Liver (tissue), 3 donors: ENCODE results near the gene MYO10.

Experiments
- EGR1 ChIP-seq, 2 donors: IDR thresholded peaks; 2 replicates each; pipeline ENCODE4 v1.6.1; 2016 to 2018; ENCODE audit warnings: antibody characterized with exemption in 2 of 2, low read depth in 2 of 2
- FOXA1 ChIP-seq: IDR thresholded peaks from 2 replicates; pipeline ENCODE4 v1.6.1; 2016; ENCODE audit warnings: antibody characterized with exemption
- GABPA ChIP-seq, 2 donors: IDR thresholded peaks in 1 of 2; conservative IDR thresholded peaks in 1 of 2; 2 replicates each; pipeline ENCODE4 v1.6.1; 2016; ENCODE audit warnings: antibody characterized with exemption in 2 of 2, mild to moderate bottlenecking in 1 of 2, moderate library complexity in 1 of 2
- HNF4G ChIP-seq: IDR thresholded peaks from 2 replicates; pipeline ENCODE4 v1.6.1; 2016; ENCODE audit warnings: antibody characterized with exemption
- RAD21 ChIP-seq, 2 donors: IDR thresholded peaks; 2 replicates each; pipeline ENCODE4 v1.6.1; 2016; ENCODE audit warnings: antibody characterized with exemption in 2 of 2, mild to moderate bottlenecking in 2 of 2
- RXRA ChIP-seq, 2 donors: IDR thresholded peaks; 2 replicates each; pipeline ENCODE4 v1.6.1; 2017 to 2018; ENCODE audit warnings: antibody characterized with exemption in 2 of 2, mild to moderate bottlenecking in 1 of 2
- SP1 ChIP-seq: IDR thresholded peaks from 2 replicates; pipeline ENCODE4 v1.6.1; 2018; ENCODE audit warnings: antibody characterized with exemption, mild to moderate bottlenecking
- TAF1 ChIP-seq: conservative IDR thresholded peaks from 2 replicates; pipeline ENCODE4 v1.6.1; 2016; ENCODE audit warnings: antibody characterized with exemption, mild to moderate bottlenecking
- YY1 ChIP-seq: IDR thresholded peaks from 2 replicates; pipeline ENCODE4 v1.6.1; 2016; ENCODE audit warnings: antibody characterized with exemption, mild to moderate bottlenecking
- TF ChIP-seq, protein P1 (sequence below): fragments of 150-350 bp; IDR thresholded peaks from 2 replicates; pipeline ENCODE4 v1.5.1; 2017; ENCODE audit warnings: improper control_type of control experiment, low read depth, low read length; ENCODE audit not compliant: missing input control
- TF ChIP-seq, protein P2 (sequence below): IDR thresholded peaks from 2 replicates; pipeline ENCODE4 v1.6.1; 2016; ENCODE audit warnings: antibody characterized with exemption
- TF ChIP-seq, protein P3 (sequence below): IDR thresholded peaks from 2 replicates; pipeline ENCODE4 v1.6.1; 2016; ENCODE audit warnings: antibody characterized with exemption
- TF ChIP-seq, protein P4 (sequence below): IDR thresholded peaks from 2 replicates; pipeline ENCODE4 v1.6.1; 2016; ENCODE audit warnings: antibody characterized with exemption
- donor health status: healthy.
- donor health status: healthy.

DNA sequence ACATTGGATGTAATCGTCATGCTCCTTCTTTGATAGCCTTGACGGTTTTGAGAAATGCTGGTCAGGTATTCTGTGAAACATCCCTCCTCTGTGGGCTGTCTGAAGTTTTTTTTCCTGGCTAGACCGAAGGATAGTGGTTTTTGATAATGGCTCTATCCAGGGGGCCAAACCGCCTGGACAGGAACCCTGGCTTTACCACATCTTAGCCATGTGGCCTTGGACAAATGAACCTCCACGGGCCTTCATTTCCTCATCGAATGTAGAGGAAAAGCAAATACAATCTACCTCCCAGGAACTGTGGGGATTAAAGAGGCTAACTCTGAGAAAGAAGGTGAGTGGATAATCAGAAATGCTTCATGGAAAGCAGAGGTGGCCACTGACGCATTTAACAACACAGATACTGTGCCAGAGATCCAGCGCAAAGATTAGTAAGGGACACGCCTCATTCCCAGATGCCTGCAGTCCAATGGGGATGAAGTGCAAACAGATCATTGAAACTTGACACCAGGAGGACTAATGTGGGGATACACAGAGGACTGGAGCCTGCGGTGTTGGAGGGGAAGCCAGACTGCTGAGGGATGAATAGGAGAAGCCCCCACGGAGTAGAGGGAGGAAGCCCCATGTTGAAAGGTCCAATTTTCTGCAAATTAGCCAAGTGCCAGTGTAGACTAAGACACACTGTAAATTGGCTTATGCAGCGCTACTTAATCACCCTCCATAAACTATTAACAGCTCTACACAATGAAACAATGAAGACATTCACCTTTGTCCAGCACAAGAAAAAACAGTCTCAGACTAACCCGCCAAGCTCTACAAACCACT lies 41.6 kb downstream of the MYO10 start:
- TF ChIP-seq, protein P1, sequence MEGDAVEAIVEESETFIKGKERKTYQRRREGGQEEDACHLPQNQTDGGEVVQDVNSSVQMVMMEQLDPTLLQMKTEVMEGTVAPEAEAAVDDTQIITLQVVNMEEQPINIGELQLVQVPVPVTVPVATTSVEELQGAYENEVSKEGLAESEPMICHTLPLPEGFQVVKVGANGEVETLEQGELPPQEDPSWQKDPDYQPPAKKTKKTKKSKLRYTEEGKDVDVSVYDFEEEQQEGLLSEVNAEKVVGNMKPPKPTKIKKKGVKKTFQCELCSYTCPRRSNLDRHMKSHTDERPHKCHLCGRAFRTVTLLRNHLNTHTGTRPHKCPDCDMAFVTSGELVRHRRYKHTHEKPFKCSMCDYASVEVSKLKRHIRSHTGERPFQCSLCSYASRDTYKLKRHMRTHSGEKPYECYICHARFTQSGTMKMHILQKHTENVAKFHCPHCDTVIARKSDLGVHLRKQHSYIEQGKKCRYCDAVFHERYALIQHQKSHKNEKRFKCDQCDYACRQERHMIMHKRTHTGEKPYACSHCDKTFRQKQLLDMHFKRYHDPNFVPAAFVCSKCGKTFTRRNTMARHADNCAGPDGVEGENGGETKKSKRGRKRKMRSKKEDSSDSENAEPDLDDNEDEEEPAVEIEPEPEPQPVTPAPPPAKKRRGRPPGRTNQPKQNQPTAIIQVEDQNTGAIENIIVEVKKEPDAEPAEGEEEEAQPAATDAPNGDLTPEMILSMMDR: no peak
- TF ChIP-seq, protein P2, sequence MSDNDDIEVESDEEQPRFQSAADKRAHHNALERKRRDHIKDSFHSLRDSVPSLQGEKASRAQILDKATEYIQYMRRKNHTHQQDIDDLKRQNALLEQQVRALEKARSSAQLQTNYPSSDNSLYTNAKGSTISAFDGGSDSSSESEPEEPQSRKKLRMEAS: no peak
- TF ChIP-seq RAD21 (IDR thresholded peaks at IDR 0.05) (no peak), EGR1 (IDR thresholded peaks at IDR 0.05; ENCODE audit: low read depth in 2 of 2) (no peak), TAF1 (no peak), FOXA1 (no peak), YY1 (no peak), GABPA (IDR thresholded peaks at IDR 0.05 in 1 of 2, conservative IDR thresholded peaks at IDR 0.05 in 1 of 2) (no peak), HNF4G (no peak), SP1 (no peak), RXRA (IDR thresholded peaks at IDR 0.05) (no peak)
- TF ChIP-seq, protein P3, sequence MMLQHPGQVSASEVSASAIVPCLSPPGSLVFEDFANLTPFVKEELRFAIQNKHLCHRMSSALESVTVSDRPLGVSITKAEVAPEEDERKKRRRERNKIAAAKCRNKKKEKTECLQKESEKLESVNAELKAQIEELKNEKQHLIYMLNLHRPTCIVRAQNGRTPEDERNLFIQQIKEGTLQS: no peak
- TF ChIP-seq, protein P4, sequence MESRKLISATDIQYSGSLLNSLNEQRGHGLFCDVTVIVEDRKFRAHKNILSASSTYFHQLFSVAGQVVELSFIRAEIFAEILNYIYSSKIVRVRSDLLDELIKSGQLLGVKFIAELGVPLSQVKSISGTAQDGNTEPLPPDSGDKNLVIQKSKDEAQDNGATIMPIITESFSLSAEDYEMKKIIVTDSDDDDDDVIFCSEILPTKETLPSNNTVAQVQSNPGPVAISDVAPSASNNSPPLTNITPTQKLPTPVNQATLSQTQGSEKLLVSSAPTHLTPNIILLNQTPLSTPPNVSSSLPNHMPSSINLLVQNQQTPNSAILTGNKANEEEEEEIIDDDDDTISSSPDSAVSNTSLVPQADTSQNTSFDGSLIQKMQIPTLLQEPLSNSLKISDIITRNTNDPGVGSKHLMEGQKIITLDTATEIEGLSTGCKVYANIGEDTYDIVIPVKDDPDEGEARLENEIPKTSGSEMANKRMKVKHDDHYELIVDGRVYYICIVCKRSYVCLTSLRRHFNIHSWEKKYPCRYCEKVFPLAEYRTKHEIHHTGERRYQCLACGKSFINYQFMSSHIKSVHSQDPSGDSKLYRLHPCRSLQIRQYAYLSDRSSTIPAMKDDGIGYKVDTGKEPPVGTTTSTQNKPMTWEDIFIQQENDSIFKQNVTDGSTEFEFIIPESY: no peak
